Measurements from ENCODE around the gene PGRMC1.

The PGRMC1 gene

GRCh38 chrX:119235872-119236622, at the start of gene PGRMC1:
PGRMC1 (plus strand) TSS chrX:119236285; CDS start chrX:119236364, 79 bp downstream.
- no peak for DNase-seq (ENCODE audit: low read depth)
- TF ChIP-seq CTCF (IDR thresholded peaks at IDR 0.05; ENCODE audit: control insufficient read depth, insufficient read depth, low read depth, low read length, missing control alignments), result no peak
- H3K4me3 ChIP-seq (ENCODE audit: control insufficient read depth, low read depth, low read length), result peak within 1 kb of the TSS; percentile 72

GRCh38 chrX:119186763-119187162, 49.3 kb upstream of the PGRMC1 start:
- TF ChIP-seq CTCF (IDR thresholded peaks at IDR 0.05; ENCODE audit: control insufficient read depth, insufficient read depth, low read depth, low read length, missing control alignments), result no peak
- no peak for DNase-seq (ENCODE audit: low read depth)
- no peak overlapping the region for H3K4me3 ChIP-seq (ENCODE audit: control insufficient read depth, low read depth, low read length)

GRCh38 chrX:119187298-119187697, 48.8 kb upstream of the PGRMC1 start:
- no peak for TF ChIP-seq CTCF (IDR thresholded peaks at IDR 0.05; ENCODE audit: control insufficient read depth, insufficient read depth, low read depth, low read length, missing control alignments)
- no peak for DNase-seq (ENCODE audit: low read depth)
- H3K4me3 ChIP-seq (ENCODE audit: control insufficient read depth, low read depth, low read length), result no peak overlapping the region

- H3K4me3 ChIP-seq (ENCODE audit: control insufficient read depth, low read depth, low read length), result no peak overlapping the region
- no peak for TF ChIP-seq CTCF (IDR thresholded peaks at IDR 0.05; ENCODE audit: control insufficient read depth, insufficient read depth, low read depth, low read length, missing control alignments)
- DNase-seq (ENCODE audit: low read depth), result no peak
Measured at GRCh38 chrX:119189115-119189514, 47.0 kb upstream of the PGRMC1 start.

- DNase-seq (ENCODE audit: low read depth), result peak; percentile 3
- no peak for TF ChIP-seq CTCF (IDR thresholded peaks at IDR 0.05; ENCODE audit: control insufficient read depth, insufficient read depth, low read depth, low read length, missing control alignments)
- no peak overlapping the region for H3K4me3 ChIP-seq (ENCODE audit: control insufficient read depth, low read depth, low read length)
Measured at GRCh38 chrX:119189595-119189994, 46.5 kb upstream of the PGRMC1 start.

GRCh38 chrX:119190091-119190681, 45.9 kb upstream of the PGRMC1 start:
- TF ChIP-seq CTCF (IDR thresholded peaks at IDR 0.05; ENCODE audit: control insufficient read depth, insufficient read depth, low read depth, low read length, missing control alignments), result no peak
- H3K4me3 ChIP-seq (ENCODE audit: control insufficient read depth, low read depth, low read length), result no peak overlapping the region
- no peak for DNase-seq (ENCODE audit: low read depth)

All from AG09309 (cell line).